Measurements from ENCODE around the gene PAX7.

The PAX7 gene

DNA sequence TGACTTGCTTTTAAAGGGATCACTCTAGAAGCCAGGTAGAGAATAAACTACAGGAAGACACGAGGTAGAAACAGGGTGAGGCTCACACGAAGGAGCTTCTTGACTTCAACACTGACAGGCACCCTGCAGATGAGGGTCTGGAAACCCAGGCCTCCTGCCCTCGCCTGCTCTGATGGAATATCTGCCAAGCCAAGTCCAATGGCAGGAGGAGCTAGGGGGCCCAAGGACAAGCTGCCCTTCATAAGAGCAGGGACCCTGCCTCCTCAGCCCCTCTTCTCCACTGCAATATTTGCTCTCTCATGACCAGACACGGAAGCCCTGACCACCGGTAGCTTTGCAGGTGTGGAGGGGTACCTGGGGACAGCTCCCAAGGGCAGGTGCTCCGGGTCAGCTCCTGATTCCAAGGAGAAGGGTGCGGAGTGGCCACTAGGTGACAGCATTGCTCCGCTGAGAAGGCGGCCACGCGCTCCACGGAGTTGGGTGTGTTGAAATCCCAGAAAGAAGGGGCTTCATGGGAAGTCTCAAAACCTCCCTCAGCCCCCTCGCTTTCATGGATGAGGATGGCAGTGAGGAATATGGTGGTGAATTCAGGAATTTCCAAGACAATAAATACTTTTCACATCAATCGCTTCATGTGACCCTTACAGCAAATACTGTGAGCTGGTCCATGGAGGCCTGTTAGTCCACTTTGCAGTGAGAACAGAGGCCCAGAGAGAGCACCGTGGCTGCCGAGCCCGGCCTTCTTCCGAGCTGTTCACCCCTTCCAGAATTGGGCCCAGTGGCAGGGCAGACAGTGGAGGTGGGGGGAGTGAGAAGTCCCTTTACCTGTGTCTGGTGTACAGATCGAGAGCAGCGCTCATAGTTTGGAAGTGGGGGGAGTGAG lies 33.2 kb upstream of the PAX7 start:
- Histone ChIP-seq H3K4me2 (ENCODE audit: low read length) (no peak overlapping the region), H3K27me3 (ENCODE audit: insufficient read depth, low read length) (no peaks in the 10 kb centered on the region)

DNA sequence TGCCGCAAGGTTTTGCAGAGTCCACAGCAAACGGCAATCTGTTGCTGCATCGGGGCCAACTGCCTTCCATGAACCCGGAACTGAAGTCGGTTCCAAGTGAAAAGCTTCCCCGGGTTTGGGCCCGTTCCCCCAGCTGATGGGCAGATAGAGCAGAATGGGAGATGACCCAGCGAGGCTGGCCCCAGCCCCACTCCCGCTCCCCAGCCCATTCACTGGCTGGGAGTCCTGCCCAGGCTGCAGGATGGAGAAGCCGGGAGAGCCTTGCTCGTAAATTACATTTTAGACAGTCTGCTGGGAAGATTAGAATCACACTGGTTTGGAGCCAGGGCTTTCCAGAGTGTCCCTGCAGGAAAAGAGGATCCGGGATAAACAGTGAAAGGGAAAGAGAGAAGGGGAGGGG lies 31.6 kb upstream of the PAX7 start:
- Histone ChIP-seq H3K4me1 (ENCODE audit: insufficient read depth, low read length, severe bottlenecking) (no peaks in the 10 kb centered on the region), H3F3A (ENCODE audit: insufficient read depth, low read length) (no peaks in the 10 kb centered on the region), H3K9ac (ENCODE audit: low read length) (no peak overlapping the region), H3K27ac (ENCODE audit: low read depth, low read length, poor library complexity, severe bottlenecking) (no peak overlapping the region), H2AFZ (ENCODE audit: low read length) (no peak overlapping the region), H3K27me3 (ENCODE audit: insufficient read depth, low read length) (no peaks in the 10 kb centered on the region), H3K79me2 (ENCODE audit: insufficient read depth, low read length) (no peaks in the 10 kb centered on the region), H3K9me3 (ENCODE audit: low read length) (no peaks in the 10 kb centered on the region), H4K20me1 (ENCODE audit: insufficient read depth, low read length) (no peaks in the 10 kb centered on the region), H3K9me2 (ENCODE audit: low read depth, low read length) (no peaks in the 10 kb centered on the region), H3K4me3 (ENCODE audit: low read depth, low read length, poor library complexity, severe bottlenecking) (no peak overlapping the region), H3K4me2 (ENCODE audit: low read length) (no peak overlapping the region), H3K36me3 (ENCODE audit: insufficient read depth, low read length) (no peaks in the 10 kb centered on the region)
- TF ChIP-seq EZH2 (IDR thresholded peaks at IDR 0.05; ENCODE audit: borderline replicate concordance, low read length), result no peak
- TF ChIP-seq, protein P1, sequence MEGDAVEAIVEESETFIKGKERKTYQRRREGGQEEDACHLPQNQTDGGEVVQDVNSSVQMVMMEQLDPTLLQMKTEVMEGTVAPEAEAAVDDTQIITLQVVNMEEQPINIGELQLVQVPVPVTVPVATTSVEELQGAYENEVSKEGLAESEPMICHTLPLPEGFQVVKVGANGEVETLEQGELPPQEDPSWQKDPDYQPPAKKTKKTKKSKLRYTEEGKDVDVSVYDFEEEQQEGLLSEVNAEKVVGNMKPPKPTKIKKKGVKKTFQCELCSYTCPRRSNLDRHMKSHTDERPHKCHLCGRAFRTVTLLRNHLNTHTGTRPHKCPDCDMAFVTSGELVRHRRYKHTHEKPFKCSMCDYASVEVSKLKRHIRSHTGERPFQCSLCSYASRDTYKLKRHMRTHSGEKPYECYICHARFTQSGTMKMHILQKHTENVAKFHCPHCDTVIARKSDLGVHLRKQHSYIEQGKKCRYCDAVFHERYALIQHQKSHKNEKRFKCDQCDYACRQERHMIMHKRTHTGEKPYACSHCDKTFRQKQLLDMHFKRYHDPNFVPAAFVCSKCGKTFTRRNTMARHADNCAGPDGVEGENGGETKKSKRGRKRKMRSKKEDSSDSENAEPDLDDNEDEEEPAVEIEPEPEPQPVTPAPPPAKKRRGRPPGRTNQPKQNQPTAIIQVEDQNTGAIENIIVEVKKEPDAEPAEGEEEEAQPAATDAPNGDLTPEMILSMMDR (IDR thresholded peaks at IDR 0.05; ENCODE audit: low read length), result no peak

More for the DNA sequence above, 33.2 kb upstream of the PAX7 start:
- H3K27ac ChIP-seq (ENCODE audit: low read depth, low read length, poor library complexity, severe bottlenecking), result no peak overlapping the region
- TF ChIP-seq EZH2 (IDR thresholded peaks at IDR 0.05; ENCODE audit: borderline replicate concordance, low read length), result no peak
- TF ChIP-seq, protein P1 (IDR thresholded peaks at IDR 0.05; ENCODE audit: low read length), result peak; percentile 83
- no peaks in the 10 kb centered on the region for H3K79me2 ChIP-seq (ENCODE audit: insufficient read depth, low read length)
- H3K9me2 ChIP-seq (ENCODE audit: low read depth, low read length), result no peaks in the 10 kb centered on the region
- H3K36me3 ChIP-seq (ENCODE audit: insufficient read depth, low read length), result no peaks in the 10 kb centered on the region
- H3K9me3 ChIP-seq (ENCODE audit: low read length), result no peaks in the 10 kb centered on the region
- no peak overlapping the region for H3K4me3 ChIP-seq (ENCODE audit: low read depth, low read length, poor library complexity, severe bottlenecking)
- H3F3A ChIP-seq (ENCODE audit: insufficient read depth, low read length), result no peaks in the 10 kb centered on the region
- H3K9ac ChIP-seq (ENCODE audit: low read length), result no peak overlapping the region
- H2AFZ ChIP-seq (ENCODE audit: low read length), result no peak overlapping the region
- no peaks in the 10 kb centered on the region for H4K20me1 ChIP-seq (ENCODE audit: insufficient read depth, low read length)
- no peaks in the 10 kb centered on the region for H3K4me1 ChIP-seq (ENCODE audit: insufficient read depth, low read length, severe bottlenecking)

DNA sequence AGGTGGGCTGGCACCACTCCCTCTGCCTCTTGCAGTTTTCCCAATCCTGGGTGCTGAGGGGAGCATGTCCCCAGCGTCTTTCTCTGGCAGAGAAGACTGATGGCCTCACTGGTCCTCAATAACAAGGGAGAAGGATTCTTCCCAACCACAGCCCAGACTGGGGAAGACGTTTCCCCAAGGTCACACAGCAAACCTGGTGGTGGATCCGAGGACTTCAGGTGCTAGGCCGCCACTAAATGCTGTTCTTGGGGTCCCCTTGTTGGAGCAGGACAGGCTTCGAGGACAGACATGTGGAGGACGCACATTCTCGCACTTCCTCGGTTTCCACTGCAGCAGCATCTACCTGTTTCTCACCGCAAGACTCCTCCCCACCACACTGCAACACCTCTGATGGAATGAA lies 30.9 kb upstream of the PAX7 start:
- H3K4me2 ChIP-seq (ENCODE audit: low read length), result no peak overlapping the region
- no peaks in the 10 kb centered on the region for H4K20me1 ChIP-seq (ENCODE audit: insufficient read depth, low read length)
- H3K9me2 ChIP-seq (ENCODE audit: low read depth, low read length), result no peaks in the 10 kb centered on the region
- H2AFZ ChIP-seq (ENCODE audit: low read length), result no peak overlapping the region
- H3K27ac ChIP-seq (ENCODE audit: low read depth, low read length, poor library complexity, severe bottlenecking), result no peak overlapping the region
- no peak for TF ChIP-seq EZH2 (IDR thresholded peaks at IDR 0.05; ENCODE audit: borderline replicate concordance, low read length)
- TF ChIP-seq, protein P1 (IDR thresholded peaks at IDR 0.05; ENCODE audit: low read length), result no peak
- H3F3A ChIP-seq (ENCODE audit: insufficient read depth, low read length), result no peaks in the 10 kb centered on the region
- H3K4me3 ChIP-seq (ENCODE audit: low read depth, low read length, poor library complexity, severe bottlenecking), result no peak overlapping the region
- no peaks in the 10 kb centered on the region for H3K9me3 ChIP-seq (ENCODE audit: low read length)
- H3K9ac ChIP-seq (ENCODE audit: low read length), result no peak overlapping the region
- no peaks in the 10 kb centered on the region for H3K79me2 ChIP-seq (ENCODE audit: insufficient read depth, low read length)
- H3K4me1 ChIP-seq (ENCODE audit: insufficient read depth, low read length, severe bottlenecking), result no peaks in the 10 kb centered on the region
- no peaks in the 10 kb centered on the region for H3K27me3 ChIP-seq (ENCODE audit: insufficient read depth, low read length)
- H3K36me3 ChIP-seq (ENCODE audit: insufficient read depth, low read length), result no peaks in the 10 kb centered on the region
